ENCODE results near the gene FAM186B.
"Not testable (repeated sequence)": the region's sequence is repeated elsewhere in the genome, so short reads cannot be mapped to it uniquely, and the experiment has no call there.

Gene FAM186B, protein sequence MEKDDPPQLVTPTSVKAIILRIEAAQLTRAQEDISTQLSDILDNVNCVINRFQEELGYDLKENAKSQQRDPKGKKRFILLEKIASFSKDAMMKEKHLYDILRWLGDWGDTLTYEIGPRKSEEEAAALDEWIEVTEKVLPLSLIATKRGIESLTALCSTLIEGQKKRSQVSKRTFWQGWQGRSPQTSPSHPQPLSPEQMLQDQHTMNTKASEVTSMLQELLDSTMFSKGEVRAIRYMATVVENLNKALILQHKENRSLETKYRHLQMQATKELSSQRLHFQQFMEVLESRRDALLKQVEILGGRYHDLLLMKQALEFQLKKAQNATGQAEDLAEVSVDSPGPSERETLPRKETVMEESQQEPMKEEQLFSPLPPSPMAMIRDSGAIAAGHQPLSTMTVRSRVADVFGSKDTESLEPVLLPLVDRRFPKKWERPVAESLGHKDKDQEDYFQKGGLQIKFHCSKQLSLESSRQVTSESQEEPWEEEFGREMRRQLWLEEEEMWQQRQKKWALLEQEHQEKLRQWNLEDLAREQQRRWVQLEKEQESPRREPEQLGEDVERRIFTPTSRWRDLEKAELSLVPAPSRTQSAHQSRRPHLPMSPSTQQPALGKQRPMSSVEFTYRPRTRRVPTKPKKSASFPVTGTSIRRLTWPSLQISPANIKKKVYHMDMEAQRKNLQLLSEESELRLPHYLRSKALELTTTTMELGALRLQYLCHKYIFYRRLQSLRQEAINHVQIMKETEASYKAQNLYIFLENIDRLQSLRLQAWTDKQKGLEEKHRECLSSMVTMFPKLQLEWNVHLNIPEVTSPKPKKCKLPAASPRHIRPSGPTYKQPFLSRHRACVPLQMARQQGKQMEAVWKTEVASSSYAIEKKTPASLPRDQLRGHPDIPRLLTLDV

GRCh38 chr12:49605539-49605938 lies at the start of gene FAM186B:
FAM186B (minus strand) TSS chr12:49605639; CDS start chr12:49605477, 162 bp downstream.
- not testable (repeated sequence) for DNase-seq

GRCh38 chr12:49654715-49655114 lies 49.3 kb upstream of the FAM186B start:
- DNase-seq = no peak

GRCh38 chr12:49652921-49653520 lies 47.6 kb upstream of the FAM186B start:
- DNase-seq = no peak

DNA sequence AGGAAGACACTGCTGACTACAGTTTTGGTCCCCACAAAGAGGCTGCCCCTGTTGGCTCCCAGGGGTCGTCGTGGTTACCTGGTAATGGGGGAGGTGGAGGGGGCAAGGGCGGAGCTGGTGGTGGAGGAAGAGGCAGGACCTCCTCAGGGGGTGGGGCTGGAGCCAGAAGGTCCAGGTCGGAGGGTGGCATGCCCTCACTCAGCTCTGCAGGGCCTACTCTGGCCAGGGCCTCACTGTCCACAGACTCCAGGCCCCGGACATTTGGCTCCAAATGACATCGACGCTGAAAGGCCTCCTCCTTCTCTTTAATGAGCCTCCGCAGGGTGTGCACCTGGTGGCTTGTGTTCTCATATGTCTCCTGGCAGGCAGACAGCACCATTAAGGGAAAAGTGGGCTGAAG lies 46.4 kb upstream of the FAM186B start:
- no peak for DNase-seq

GRCh38 chr12:49649892-49650291 lies 44.5 kb upstream of the FAM186B start:
- no peak for DNase-seq

DNA sequence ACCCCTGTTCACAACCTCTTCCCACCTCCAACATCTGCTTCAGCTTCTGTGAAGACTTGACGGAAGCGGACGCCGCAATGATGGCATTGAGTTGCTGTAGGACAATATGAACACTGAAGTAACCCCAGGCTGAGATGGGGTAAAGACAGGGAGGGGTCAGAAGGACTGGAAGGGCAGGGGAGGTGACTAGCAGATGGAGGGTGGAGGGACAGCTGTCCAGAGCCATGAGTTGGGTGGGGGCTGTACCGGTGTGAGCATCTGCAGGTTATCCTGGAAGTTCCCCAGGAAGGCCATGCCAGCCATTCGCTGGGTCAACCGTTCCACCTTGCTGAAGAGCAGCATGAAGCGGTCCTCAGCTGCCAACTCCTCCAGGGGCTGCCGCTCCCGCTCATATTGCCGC lies 44.0 kb upstream of the FAM186B start:
- DNase-seq = no peak

DNA sequence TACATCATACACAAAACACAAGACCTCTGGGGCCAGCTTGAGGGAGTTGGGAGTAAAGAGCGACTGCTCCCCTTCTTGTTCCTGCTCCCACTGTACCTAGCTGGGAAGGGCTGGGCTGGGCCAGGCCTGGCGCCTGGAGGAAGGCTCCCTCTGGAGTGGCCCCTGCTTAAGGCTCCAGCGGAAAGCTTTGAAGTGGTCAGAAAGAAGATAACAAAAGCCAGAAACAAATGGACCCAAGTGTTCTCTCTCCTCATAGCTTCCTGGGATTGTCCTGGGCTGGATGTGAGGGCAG lies 43.2 kb upstream of the FAM186B start:
- no peak for DNase-seq

GRCh38 chr12:49647827-49648711 lies 42.6 kb upstream of the FAM186B start:
- DNase-seq = no peak

GRCh38 chr12:49646871-49647654 lies 41.6 kb upstream of the FAM186B start:
- no peak for DNase-seq

DNA sequence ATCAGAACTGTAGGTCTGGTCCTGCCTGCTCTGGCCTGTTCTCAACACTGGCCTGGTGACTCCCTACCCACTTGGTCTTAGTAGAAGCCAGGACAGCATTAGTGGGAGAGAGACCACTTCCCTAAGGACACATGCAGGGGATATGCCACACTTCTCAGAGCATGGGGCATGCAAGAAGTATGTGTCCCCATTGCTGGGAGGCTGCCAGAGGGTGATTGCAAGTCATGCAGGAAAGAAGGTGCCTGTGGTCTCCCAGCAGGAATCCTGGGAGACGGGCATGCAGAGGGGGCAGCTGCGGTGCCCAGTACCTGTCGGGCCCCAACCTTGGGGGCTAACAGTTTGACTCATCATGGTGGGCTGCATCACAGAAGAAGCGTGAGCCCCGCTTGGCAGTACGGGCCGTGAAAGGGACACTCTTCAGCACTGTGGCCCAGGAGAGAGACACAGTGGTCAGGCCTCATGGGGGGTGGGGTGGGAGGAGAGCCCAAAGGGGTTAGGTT lies 40.9 kb upstream of the FAM186B start:
- no peak for DNase-seq

GRCh38 chr12:49645146-49646039 lies 40.0 kb upstream of the FAM186B start:
- no peak for DNase-seq

GRCh38 chr12:49644620-49644994 lies 39.2 kb upstream of the FAM186B start:
- DNase-seq = no peak

- no peak for DNase-seq
Measured at GRCh38 chr12:49643961-49644619, 38.7 kb upstream of the FAM186B start.

GRCh38 chr12:49643135-49643534 lies 37.7 kb upstream of the FAM186B start:
- DNase-seq = no peak

DNA sequence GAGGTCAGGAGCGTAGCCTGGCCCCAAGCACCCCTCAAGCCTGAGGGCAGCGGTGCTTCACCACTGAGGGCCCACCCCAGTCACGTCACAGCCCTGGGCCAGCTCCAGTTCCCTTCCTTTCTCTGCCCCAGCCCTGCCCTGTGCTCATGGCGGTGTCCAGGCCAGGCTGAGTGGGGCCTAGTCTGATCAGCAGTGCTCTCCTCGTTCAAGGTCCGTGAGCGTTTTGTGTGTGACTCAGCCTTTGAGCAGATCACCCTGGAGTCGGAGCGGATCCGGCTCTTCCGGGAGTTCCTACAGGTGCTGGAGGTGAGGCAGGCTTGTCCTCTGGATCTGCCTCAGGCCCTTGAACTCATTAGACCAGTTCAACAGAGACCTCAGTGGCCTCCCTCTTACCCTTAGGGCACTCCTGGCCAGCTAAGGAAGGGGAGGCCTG lies 36.9 kb upstream of the FAM186B start:
- DNase-seq = no peak

DNA sequence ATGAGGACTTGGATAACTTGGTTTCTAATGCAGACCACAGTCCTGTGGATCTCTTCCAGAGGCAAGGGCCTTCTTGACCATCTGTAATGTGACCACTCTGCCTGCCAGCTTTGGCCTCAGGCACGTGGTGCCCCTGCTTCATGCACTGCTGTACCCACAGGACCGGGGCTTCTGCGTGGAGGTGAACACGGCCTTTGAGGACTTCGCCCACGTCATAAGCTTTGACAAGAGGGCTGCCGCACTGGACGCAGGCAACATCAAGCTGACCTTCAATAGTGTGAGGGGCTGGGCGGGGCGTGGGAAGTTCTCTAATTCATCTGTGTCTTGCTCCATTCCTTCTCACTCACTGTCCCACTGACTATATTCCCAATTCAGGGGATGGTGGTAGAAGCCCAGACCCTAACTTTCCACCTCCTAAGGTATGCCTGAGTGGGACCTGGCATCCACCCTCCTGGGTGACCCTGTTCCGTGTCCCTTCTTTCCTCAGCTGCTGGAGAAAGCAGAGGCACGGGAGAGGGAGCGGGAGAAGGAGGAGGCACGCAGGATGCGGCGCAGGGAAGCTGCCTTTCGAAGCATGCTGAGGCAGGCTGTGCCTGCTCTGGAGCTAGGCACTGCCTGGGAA lies 36.4 kb upstream of the FAM186B start:
- DNase-seq = no peak

- DNase-seq = no peak
Measured at GRCh38 chr12:49636979-49637755, 31.7 kb upstream of the FAM186B start.

DNA sequence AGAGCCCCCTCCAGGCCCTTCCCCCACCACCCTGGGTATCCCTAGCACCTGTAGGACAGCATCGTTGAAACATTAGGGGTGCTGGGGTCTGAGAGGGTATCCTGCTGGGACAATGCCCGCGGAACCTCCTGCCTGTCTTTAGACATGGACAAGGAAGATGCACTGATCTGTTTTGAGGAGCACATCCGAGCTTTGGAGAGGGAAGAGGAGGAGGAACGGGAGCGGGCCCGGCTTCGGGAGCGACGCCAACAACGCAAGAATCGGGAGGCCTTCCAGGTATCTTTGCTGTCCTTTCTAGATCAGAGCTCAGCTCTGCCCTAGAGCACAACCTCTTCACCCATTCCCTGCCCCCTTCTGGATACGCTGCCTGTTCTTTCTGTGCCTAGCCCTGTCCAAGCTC lies 31.1 kb upstream of the FAM186B start:
- no peak for DNase-seq

DNA sequence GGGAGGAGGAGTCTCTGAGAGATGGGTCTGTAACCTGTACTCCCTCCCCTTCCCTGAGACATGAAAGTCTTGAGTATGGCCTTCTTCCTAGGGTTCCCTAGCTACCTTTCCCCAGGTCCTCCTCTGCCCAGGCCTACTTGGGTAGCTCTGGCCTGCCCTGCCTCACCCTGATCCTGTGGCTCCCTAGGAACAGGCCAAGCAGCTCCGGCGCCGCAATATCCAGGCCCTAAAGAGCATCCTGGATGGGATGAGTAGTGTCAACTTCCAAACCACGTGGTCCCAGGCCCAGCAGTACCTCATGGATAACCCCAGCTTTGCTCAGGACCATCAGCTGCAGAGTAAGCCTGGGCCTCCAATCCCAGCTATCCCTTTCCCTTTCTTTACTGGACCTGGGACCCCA lies 30.2 kb upstream of the FAM186B start:
- DNase-seq = no peak
